H1 (cell line): ENCODE measurements around the gene PLXNA4. TPM values are rescaled to one million over a fixed set of nuclear protein-coding genes. Genes with fewer than 3 reads are reported as not detected.

Source experiments
- BACH1 ChIP-seq: IDR thresholded peaks from 2 replicates; pipeline ENCODE4 v1.6.1; 2012; ENCODE audit warnings: low read length, improper control_type of control experiment
- CBX5 ChIP-seq: fragments of 300-800, 300-1000 bp; sonication (generic); IDR thresholded peaks from 2 replicates; pipeline ENCODE4 v1.7.1; 2016; ENCODE audit warnings: antibody characterized with exemption, low read length, low read depth
- CEBPB ChIP-seq: IDR thresholded peaks from 2 replicates; pipeline ENCODE4 v1.6.1; 2012; ENCODE audit warnings: low read depth, low read length
- KDM4A ChIP-seq: IDR thresholded peaks from one replicate; pipeline ENCODE4 v1.7.1; 2012; ENCODE audit warnings: low read depth, mild to moderate bottlenecking, moderate library complexity, low read length, inconsistent platforms; ENCODE audit not compliant: severe bottlenecking
- polyA plus RNA-seq, 7 experiments: library from polyadenylated mRNA; depleted of rRNA in 3 of 7; stranded (reverse) in 5 of 7; unstranded in 2 of 7; fragments of >200 nt in 5 of 7; fragments of 200-250 nt in 2 of 7; gene quantifications; 1 replicate in 5 of 7; 2 replicates in 1 of 7; 4 replicates in 1 of 7; pipeline versions ENCODE4 v1.2.1 to v1.2.3, GENCODE V29; 2011 to 2013; ENCODE audit warnings: missing spikeins in 2 of 7, mixed read lengths in 2 of 7
- total RNA-seq: library from RNA; stranded (reverse); fragmentation: NEBNext Ultra II Directional; extraction: Animal tissue kit (Norgen Biotek cat#: 25700); gene quantifications from 2 replicates; pipeline ENCODE4 v1.2.1, GENCODE V29; 2021

PLXNA4 gene
- total and polyA plus RNA-seq, 2 of the 8 experiments (the other 6 are each of a cell fraction or from before 2014, with no cell fraction given), result 0.76 to 0.79 TPM

GRCh38 chr7:132515181-132515580 lies 61.1 kb downstream of the PLXNA4 start (continued):
- TF ChIP-seq KDM4A (no peak), CBX5 (no peak), CEBPB (no peak), BACH1 (no peak)
